SK-N-SH (cell line): Measurements from ENCODE around the gene RASSF4. TPM values are rescaled to one million over a fixed set of nuclear protein-coding genes. Genes with fewer than 3 reads are reported as not detected.

Source experiments
- CTCF ChIA-PET: fragments of 300-600, 350-600 bp; formaldehyde crosslinking; extraction: SDS; loops from one replicate; lab custom pipeline; 2021; lab: Yijun Ruan, JAX
- POLR2A ChIA-PET: fragments of 350-600 bp; sonication (Branson Sonifier 250); formaldehyde crosslinking; extraction: SDS; loops from one replicate; lab custom pipeline; 2020; ENCODE audit warnings: antibody characterized with exemption, inconsistent platforms; lab: Yijun Ruan, JAX
- DNase-seq: peaks from one replicate; pipeline ENCODE4 v3.0.0; 2012
- H2AFZ ChIP-seq: fragments of 200-600 bp; sonication (generic); 2 replicates; pipeline ENCODE4 v1.8.1; 2016; ENCODE audit warnings: antibody characterized with exemption, mild to moderate bottlenecking, low read depth
- H3F3A ChIP-seq: fragments of 200-600 bp; sonication (generic); replicated peaks from 2 replicates; pipeline ENCODE3; 2016; ENCODE audit warnings: antibody characterized with exemption, mild to moderate bottlenecking; ENCODE audit not compliant: insufficient read depth
- H3K27ac ChIP-seq, 2 experiments: fragments of 200-500 bp in 1 of 2; fragments of 200-600 bp in 1 of 2; sonication (Bioruptor generic) in 1 of 2; sonication (generic), shearing (Covaris generic) in 1 of 2; 2 replicates each; pipeline versions ENCODE4 v1.5.1 to v1.6.1; 2014 to 2016; ENCODE audit warnings: low read depth in 2 of 2, inconsistent platforms in 1 of 2, low read length in 1 of 2, mild to moderate bottlenecking in 1 of 2, mixed read lengths in 1 of 2
- H3K27me3 ChIP-seq: fragments of 200-600 bp; sonication (generic), shearing (Covaris generic); 2 replicates; pipeline ENCODE4 v1.6.1; 2016; ENCODE audit warnings: mixed run types; ENCODE audit not compliant: insufficient read depth
- H3K36me3 ChIP-seq, 2 experiments: fragments of 200-500 bp in 1 of 2; fragments of 200-600 bp in 1 of 2; sonication (Bioruptor generic) in 1 of 2; sonication (generic) in 1 of 2; replicated peaks in 1 of 2; 2 replicates each; pipeline versions ENCODE3 to v1.5.1; 2014 to 2016; ENCODE audit warnings: low read length in 1 of 2, mild to moderate bottlenecking in 1 of 2; ENCODE audit not compliant: insufficient read depth in 2 of 2, control insufficient read depth in 1 of 2
- H3K4me1 ChIP-seq, 2 experiments: fragments of 200-500 bp in 1 of 2; fragments of 200-600 bp in 1 of 2; sonication (Bioruptor generic) in 1 of 2; sonication (generic), shearing (Covaris generic) in 1 of 2; 2 replicates each; pipeline versions ENCODE4 v1.5.1 to v1.6.1; 2014 to 2016; ENCODE audit warnings: low read depth in 1 of 2, low read length in 1 of 2, mixed run types in 1 of 2; ENCODE audit not compliant: insufficient read depth in 2 of 2, control insufficient read depth in 1 of 2
- H3K4me2 ChIP-seq: fragments of 200-600 bp; sonication (generic), shearing (Covaris generic); 2 replicates; pipeline ENCODE4 v1.6.1; 2017; ENCODE audit warnings: mixed run types
- H3K4me3 ChIP-seq, 2 experiments: fragments of 200-500 bp in 1 of 2; fragments of 200-600 bp in 1 of 2; sonication (Bioruptor generic) in 1 of 2; sonication (generic), shearing (Covaris generic) in 1 of 2; 2 replicates each; pipeline versions ENCODE4 v1.5.1 to v1.8.1; 2014 to 2016; ENCODE audit warnings: low read depth in 2 of 2, inconsistent platforms in 1 of 2, low read length in 1 of 2, mild to moderate bottlenecking in 1 of 2, mixed read lengths in 1 of 2, moderate library complexity in 1 of 2
- H3K79me2 ChIP-seq: fragments of 200-600 bp; sonication (generic); 2 replicates; pipeline ENCODE4 v1.8.1; 2017; ENCODE audit warnings: mild to moderate bottlenecking; ENCODE audit not compliant: insufficient read depth
- H3K9ac ChIP-seq: fragments of 200-600 bp; sonication (generic); 2 replicates; pipeline ENCODE4 v1.6.1; 2017; ENCODE audit warnings: mixed run types
- H3K9me2 ChIP-seq: fragments of 200-600 bp; sonication (generic); 2 replicates; pipeline ENCODE4 v1.6.1; 2017; ENCODE audit warnings: mixed run types
- H3K9me3 ChIP-seq: fragments of 200-600 bp; sonication (generic); 2 replicates; pipeline ENCODE4 v1.6.1; 2017; ENCODE audit warnings: mixed run types, mild to moderate bottlenecking, moderate library complexity
- H4K20me1 ChIP-seq: fragments of 200-600 bp; sonication (generic); 2 replicates; pipeline ENCODE4 v1.6.1; 2017; ENCODE audit warnings: mild to moderate bottlenecking, mixed run types; ENCODE audit not compliant: insufficient read depth
- ELF1 ChIP-seq: IDR thresholded peaks from 2 replicates; pipeline ENCODE4 v1.4.0; 2012
- EZH2phosphoT487 ChIP-seq: fragments of 200-600 bp; sonication (generic); IDR thresholded peaks from 2 replicates; pipeline ENCODE4 v1.6.1; 2017; ENCODE audit warnings: low read depth, mixed run types, mild to moderate bottlenecking, antibody characterized with exemption, moderate library complexity, borderline replicate concordance
- GATA2 ChIP-seq: sonication (generic); formaldehyde crosslinking; IDR thresholded peaks from 2 replicates; pipeline ENCODE4 v1.5.0; 2020; ENCODE audit warnings: mild to moderate bottlenecking, missing genetic modification reagents
- RXRA ChIP-seq: IDR thresholded peaks from 2 replicates; pipeline ENCODE4 v1.4.0; 2012; ENCODE audit warnings: low read depth, mild to moderate bottlenecking, borderline replicate concordance
- SMC3 ChIP-seq: IDR thresholded peaks from 2 replicates; pipeline ENCODE4 v1.6.1; 2012; ENCODE audit warnings: low read depth, low read length, improper control_type of control experiment
- TEAD4 ChIP-seq: IDR thresholded peaks from 2 replicates; pipeline ENCODE4 v1.4.0; 2012; ENCODE audit warnings: mild to moderate bottlenecking, borderline replicate concordance; ENCODE audit not compliant: insufficient read depth
- USF1 ChIP-seq: IDR thresholded peaks from 2 replicates; pipeline ENCODE4 v1.4.0; 2012; ENCODE audit warnings: low read depth, borderline replicate concordance
- USF2 ChIP-seq: fragments of 150-350 bp; IDR thresholded peaks from 2 replicates; pipeline ENCODE4 v1.6.1; 2017; ENCODE audit warnings: antibody characterized with exemption, low read length, low read depth, borderline replicate concordance
- YY1 ChIP-seq: IDR thresholded peaks from 2 replicates; pipeline ENCODE4 v1.4.0; 2012; ENCODE audit warnings: low read depth, mild to moderate bottlenecking
- WGBS: methylation state at CpG from one replicate; pipeline ENCODE4 v1.1.6; 2017; ENCODE audit warnings: low lambda C conversion rate; 5-methylcytosine and 5-hydroxymethylcytosine counted together
- polyA plus RNA-seq, 3 experiments: library from polyadenylated mRNA; depleted of rRNA; stranded (reverse); fragments of >200 nt; gene quantifications; 2 replicates each; pipeline ENCODE4 v1.2.3, GENCODE V29; 2012
- TF ChIP-seq, protein P1 (sequence below): fragments of 200-600 bp; sonication (generic); IDR thresholded peaks from 2 replicates; pipeline ENCODE4 v1.6.1; 2017; ENCODE audit warnings: antibody characterized with exemption, mild to moderate bottlenecking, moderate library complexity
- TF ChIP-seq, protein P2 (sequence below): IDR thresholded peaks from 2 replicates; pipeline ENCODE4; 2012

Gene RASSF4
- polyA plus RNA-seq, 1 of the 3 experiments (the other 2 are of a cell fraction): 11.0 TPM

DNA sequence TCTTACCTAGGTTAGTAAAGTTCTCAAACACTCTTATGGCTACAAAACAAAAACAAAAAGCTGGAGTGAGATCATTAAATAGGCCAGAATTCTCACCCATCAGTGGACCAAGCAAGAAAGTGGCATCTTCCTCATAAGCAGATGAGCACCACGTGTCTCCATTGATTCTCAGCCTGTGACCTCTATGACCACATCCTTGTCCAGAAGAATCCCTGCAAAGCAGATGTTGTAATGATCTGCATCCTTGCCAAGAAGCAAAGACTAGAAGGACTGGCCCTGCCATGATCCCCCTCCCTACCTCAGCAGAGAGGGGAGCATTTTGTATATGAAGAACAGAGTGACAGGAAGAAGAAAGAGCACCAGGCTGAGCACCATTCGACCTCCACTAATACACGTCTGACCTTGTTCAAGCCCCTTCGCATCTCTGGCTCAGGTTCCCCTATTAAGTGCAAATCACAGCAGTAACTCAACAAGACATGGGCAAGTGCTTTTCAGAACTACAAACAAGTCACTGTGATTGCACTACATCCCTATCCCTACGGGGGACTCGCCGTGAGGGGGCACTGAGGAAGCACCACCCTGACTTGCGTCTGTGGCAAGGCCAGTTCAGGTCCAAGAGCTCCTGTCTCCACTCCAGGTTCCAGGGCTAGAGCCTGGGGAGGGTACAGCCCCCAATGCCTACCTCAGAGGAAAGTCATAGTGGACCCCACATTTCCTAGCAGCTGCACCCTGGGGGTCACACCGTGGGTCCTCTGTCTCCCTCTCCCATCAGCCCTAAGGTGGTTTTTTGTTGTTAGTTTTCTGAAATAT is 22.2 kb upstream of the RASSF4 start (continued):
- TF ChIP-seq, protein P1, sequence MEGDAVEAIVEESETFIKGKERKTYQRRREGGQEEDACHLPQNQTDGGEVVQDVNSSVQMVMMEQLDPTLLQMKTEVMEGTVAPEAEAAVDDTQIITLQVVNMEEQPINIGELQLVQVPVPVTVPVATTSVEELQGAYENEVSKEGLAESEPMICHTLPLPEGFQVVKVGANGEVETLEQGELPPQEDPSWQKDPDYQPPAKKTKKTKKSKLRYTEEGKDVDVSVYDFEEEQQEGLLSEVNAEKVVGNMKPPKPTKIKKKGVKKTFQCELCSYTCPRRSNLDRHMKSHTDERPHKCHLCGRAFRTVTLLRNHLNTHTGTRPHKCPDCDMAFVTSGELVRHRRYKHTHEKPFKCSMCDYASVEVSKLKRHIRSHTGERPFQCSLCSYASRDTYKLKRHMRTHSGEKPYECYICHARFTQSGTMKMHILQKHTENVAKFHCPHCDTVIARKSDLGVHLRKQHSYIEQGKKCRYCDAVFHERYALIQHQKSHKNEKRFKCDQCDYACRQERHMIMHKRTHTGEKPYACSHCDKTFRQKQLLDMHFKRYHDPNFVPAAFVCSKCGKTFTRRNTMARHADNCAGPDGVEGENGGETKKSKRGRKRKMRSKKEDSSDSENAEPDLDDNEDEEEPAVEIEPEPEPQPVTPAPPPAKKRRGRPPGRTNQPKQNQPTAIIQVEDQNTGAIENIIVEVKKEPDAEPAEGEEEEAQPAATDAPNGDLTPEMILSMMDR: no peak
- TF ChIP-seq YY1 (no peak), GATA2 (CRISPR knock-in tag) (no peak)
- TF ChIP-seq, all 33 proteins: peak for 0

DNA sequence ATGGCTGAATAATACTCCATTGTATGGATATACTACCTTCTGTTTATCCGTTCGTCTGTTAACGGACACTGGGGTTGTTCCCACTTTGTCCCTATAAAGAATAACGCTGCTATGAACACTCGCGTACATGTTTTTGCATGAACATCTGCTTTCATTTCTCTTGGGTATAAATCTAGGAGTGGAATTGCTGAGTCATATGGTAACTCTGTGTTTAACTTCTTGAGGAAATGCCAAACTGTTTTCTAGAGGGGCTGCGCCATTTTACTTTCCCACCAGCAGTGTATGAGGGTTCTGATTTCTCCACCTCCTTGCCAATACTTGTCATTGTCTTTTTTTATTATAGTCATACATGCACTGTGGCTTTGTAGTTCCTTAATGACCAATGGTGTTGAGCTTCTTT is 20.6 kb upstream of the RASSF4 start:
- TF ChIP-seq SMC3 (no peak), RXRA (no peak), EZH2phosphoT487 (no peak), USF1 (no peak), ELF1 (no peak), TEAD4 (no peak), YY1 (no peak), USF2 (no peak)
- TF ChIP-seq, protein P2, sequence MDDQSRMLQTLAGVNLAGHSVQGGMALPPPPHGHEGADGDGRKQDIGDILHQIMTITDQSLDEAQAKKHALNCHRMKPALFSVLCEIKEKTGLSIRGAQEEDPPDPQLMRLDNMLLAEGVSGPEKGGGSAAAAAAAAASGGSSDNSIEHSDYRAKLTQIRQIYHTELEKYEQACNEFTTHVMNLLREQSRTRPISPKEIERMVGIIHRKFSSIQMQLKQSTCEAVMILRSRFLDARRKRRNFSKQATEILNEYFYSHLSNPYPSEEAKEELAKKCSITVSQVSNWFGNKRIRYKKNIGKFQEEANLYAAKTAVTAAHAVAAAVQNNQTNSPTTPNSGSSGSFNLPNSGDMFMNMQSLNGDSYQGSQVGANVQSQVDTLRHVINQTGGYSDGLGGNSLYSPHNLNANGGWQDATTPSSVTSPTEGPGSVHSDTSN: no peak
- Histone ChIP-seq H3F3A (no peaks in the 10 kb centered on the region), H4K20me1 (no peaks in the 10 kb centered on the region), H3K79me2 (no peaks in the 10 kb centered on the region), H3K27ac (no peak overlapping the region), H3K9me3 (0 out of 2 replicates have a peak, but pooled peaks cover under 1% of the 10 kb centered on the region), H3K9ac (no peak overlapping the region), H3K9me2 (no peaks in the 10 kb centered on the region), H3K4me3 (no peak overlapping the region), H3K4me2 (no peak overlapping the region), H3K27me3 (no peaks in the 10 kb centered on the region), H2AFZ (no peak overlapping the region), H3K4me1 (peaks cover 0 to 10% of the 10 kb centered on the region in 2 experiments; a peak in 2 of 4 replicates), H3K36me3 (no peaks in the 10 kb centered on the region)
- CTCF ChIA-PET: no interaction called here
- no peak for DNase-seq
- POLR2A ChIA-PET: no interaction called here
- 56% methylated on average over 7 of the region's 7 CpGs for WGBS
